Parathyroid adenoma (tissue), 2 donors: ENCODE results near the gene LTBP2.

Experiments used
- H2AFZ ChIP-seq: fragments of 300-600 bp; sonication (generic); one replicate; pipeline ENCODE4 v1.7.0; 2017; ENCODE audit warnings: antibody characterized with exemption, mild to moderate bottlenecking
- H3K27ac ChIP-seq: fragments of 300-600 bp; sonication (generic); one replicate; pipeline ENCODE4 v1.7.0; 2017
- H3K27me3 ChIP-seq: fragments of 300-600 bp; sonication (generic); one replicate; pipeline ENCODE4 v1.7.0; 2017; ENCODE audit warnings: low read length; ENCODE audit not compliant: control insufficient read depth, insufficient read depth
- H3K36me3 ChIP-seq: fragments of 300-600 bp; sonication (generic); one replicate; pipeline ENCODE4 v1.7.0; 2017; ENCODE audit warnings: low read length; ENCODE audit not compliant: control insufficient read depth, insufficient read depth
- H3K4me1 ChIP-seq: fragments of 300-600 bp; sonication (generic); one replicate; pipeline ENCODE4 v1.7.0; 2017; ENCODE audit warnings: control low read depth
- H3K4me2 ChIP-seq: fragments of 300-600 bp; sonication (generic); one replicate; pipeline ENCODE4 v1.7.0; 2017; ENCODE audit warnings: low read length
- H3K4me3 ChIP-seq: fragments of 300-600 bp; sonication (generic); one replicate; pipeline ENCODE4 v1.7.0; 2017; ENCODE audit warnings: low read depth, low read length
- H3K79me2 ChIP-seq: fragments of 300-600 bp; sonication (generic); one replicate; pipeline ENCODE4 v1.7.0; 2017; ENCODE audit warnings: control low read depth
- H3K9ac ChIP-seq: fragments of 300-600 bp; sonication (generic); one replicate; pipeline ENCODE4 v1.7.0; 2017; ENCODE audit warnings: mild to moderate bottlenecking
- H3K9me3 ChIP-seq: fragments of 300-600 bp; sonication (generic); one replicate; pipeline ENCODE4 v1.7.0; 2017; ENCODE audit warnings: low read length; ENCODE audit not compliant: control insufficient read depth
- TF ChIP-seq, protein P1 (sequence below): fragments of 300-600 bp; sonication (generic); IDR thresholded peaks from one replicate; pipeline ENCODE4 v1.7.0; 2017; ENCODE audit warnings: antibody characterized with exemption, mild to moderate bottlenecking
- donor health status: primary hyperparathyroidism.

LTBP2 gene

DNA sequence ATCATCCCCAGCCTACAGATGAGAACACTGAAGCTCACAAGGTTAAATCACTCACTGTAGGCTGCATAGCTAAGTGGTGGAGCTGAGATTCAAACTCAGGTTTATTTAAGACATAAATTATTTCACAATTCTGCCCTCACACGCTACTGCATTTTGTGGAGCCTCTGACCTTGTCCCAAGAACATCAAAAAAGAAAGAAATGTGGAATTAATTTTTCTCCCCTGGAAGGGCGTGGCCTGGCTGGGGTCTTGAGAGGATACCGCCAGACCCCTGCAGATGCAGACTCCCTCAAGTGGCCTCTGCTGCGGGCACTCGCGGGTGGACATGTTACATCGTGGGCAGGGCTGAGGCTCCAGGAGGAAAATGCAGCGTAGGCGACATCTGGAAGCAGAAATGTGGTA lies 40.6 kb downstream of the LTBP2 start:
- H2AFZ ChIP-seq: peak overlapping the region; percentile 88
- H3K27ac ChIP-seq: no peak overlapping the region
- H3K9me3 ChIP-seq: no peaks in the 10 kb centered on the region
- H3K9ac ChIP-seq: no peak overlapping the region
- no peak overlapping the region for H3K4me2 ChIP-seq
- H3K27me3 ChIP-seq: no peaks in the 10 kb centered on the region
- H3K36me3 ChIP-seq: no peaks in the 10 kb centered on the region
- no peaks in the 10 kb centered on the region for H3K79me2 ChIP-seq
- peaks cover 19% of the 10 kb centered on the region for H3K4me1 ChIP-seq
- H3K4me3 ChIP-seq: no peak overlapping the region
- TF ChIP-seq, protein P1, sequence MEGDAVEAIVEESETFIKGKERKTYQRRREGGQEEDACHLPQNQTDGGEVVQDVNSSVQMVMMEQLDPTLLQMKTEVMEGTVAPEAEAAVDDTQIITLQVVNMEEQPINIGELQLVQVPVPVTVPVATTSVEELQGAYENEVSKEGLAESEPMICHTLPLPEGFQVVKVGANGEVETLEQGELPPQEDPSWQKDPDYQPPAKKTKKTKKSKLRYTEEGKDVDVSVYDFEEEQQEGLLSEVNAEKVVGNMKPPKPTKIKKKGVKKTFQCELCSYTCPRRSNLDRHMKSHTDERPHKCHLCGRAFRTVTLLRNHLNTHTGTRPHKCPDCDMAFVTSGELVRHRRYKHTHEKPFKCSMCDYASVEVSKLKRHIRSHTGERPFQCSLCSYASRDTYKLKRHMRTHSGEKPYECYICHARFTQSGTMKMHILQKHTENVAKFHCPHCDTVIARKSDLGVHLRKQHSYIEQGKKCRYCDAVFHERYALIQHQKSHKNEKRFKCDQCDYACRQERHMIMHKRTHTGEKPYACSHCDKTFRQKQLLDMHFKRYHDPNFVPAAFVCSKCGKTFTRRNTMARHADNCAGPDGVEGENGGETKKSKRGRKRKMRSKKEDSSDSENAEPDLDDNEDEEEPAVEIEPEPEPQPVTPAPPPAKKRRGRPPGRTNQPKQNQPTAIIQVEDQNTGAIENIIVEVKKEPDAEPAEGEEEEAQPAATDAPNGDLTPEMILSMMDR: no peak

GRCh38 chr14:74570696-74571095 lies 41.3 kb downstream of the LTBP2 start:
- Histone ChIP-seq H3K27me3 (no peaks in the 10 kb centered on the region), H3K36me3 (no peaks in the 10 kb centered on the region), H3K79me2 (no peaks in the 10 kb centered on the region), H2AFZ (no peak overlapping the region), H3K27ac (no peak overlapping the region), H3K4me2 (no peak overlapping the region), H3K4me1 (peaks cover 19% of the 10 kb centered on the region), H3K9me3 (no peaks in the 10 kb centered on the region), H3K9ac (no peak overlapping the region), H3K4me3 (no peak overlapping the region)
- TF ChIP-seq, protein P1: no peak

- Histone ChIP-seq H3K9ac (no peak overlapping the region), H3K27ac (no peak overlapping the region), H2AFZ (no peak overlapping the region), H3K79me2 (no peaks in the 10 kb centered on the region), H3K4me2 (no peak overlapping the region), H3K4me1 (peaks cover 19% of the 10 kb centered on the region), H3K9me3 (no peaks in the 10 kb centered on the region), H3K27me3 (no peaks in the 10 kb centered on the region), H3K36me3 (no peaks in the 10 kb centered on the region), H3K4me3 (no peak overlapping the region)
- TF ChIP-seq, protein P1: no peak
Observed at GRCh38 chr14:74569806-74570591, 42.0 kb downstream of the LTBP2 start.

DNA sequence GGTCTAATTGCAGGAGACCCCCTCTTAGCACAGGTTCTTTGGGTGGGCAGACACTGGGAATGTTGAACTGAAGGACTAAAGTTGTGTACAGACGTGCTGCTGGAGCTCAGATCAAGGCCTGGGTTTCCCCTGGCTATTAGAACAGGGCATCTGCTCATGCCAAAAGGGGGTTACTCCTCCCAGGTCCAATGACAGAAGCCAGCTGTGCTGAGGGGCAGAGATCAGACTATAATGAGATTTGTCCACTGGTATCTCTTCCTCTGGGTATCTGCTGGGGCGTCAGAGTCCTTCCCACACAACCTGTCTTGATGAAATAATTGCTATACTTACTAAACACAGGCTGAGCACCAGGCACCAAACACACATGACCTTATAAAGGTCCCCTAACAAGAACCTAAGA lies 42.6 kb downstream of the LTBP2 start:
- H3K36me3 ChIP-seq: no peaks in the 10 kb centered on the region
- no peak overlapping the region for H3K4me2 ChIP-seq
- H2AFZ ChIP-seq: no peak overlapping the region
- no peaks in the 10 kb centered on the region for H3K9me3 ChIP-seq
- TF ChIP-seq, protein P1: no peak
- H3K27ac ChIP-seq: no peak overlapping the region
- no peak overlapping the region for H3K4me3 ChIP-seq
- H3K79me2 ChIP-seq: no peaks in the 10 kb centered on the region
- no peaks in the 10 kb centered on the region for H3K27me3 ChIP-seq
- H3K9ac ChIP-seq: no peak overlapping the region
- H3K4me1 ChIP-seq: peaks cover 19% of the 10 kb centered on the region

GRCh38 chr14:74568911-74569310 lies 43.1 kb downstream of the LTBP2 start:
- TF ChIP-seq, protein P1: no peak
- H2AFZ ChIP-seq: no peak overlapping the region
- H3K36me3 ChIP-seq: no peaks in the 10 kb centered on the region
- no peaks in the 10 kb centered on the region for H3K79me2 ChIP-seq
- no peak overlapping the region for H3K27ac ChIP-seq
- H3K27me3 ChIP-seq: no peaks in the 10 kb centered on the region
- peaks cover 19% of the 10 kb centered on the region for H3K4me1 ChIP-seq
- H3K9me3 ChIP-seq: no peaks in the 10 kb centered on the region
- H3K4me3 ChIP-seq: no peak overlapping the region
- no peak overlapping the region for H3K4me2 ChIP-seq
- H3K9ac ChIP-seq: no peak overlapping the region
